ENCODE data around the gene SLC66A3.
"Not testable (repeated sequence)": the region's sequence is repeated elsewhere in the genome, so short reads cannot be mapped to it uniquely, and the experiment has no call there.

SLC66A3 gene

DNA sequence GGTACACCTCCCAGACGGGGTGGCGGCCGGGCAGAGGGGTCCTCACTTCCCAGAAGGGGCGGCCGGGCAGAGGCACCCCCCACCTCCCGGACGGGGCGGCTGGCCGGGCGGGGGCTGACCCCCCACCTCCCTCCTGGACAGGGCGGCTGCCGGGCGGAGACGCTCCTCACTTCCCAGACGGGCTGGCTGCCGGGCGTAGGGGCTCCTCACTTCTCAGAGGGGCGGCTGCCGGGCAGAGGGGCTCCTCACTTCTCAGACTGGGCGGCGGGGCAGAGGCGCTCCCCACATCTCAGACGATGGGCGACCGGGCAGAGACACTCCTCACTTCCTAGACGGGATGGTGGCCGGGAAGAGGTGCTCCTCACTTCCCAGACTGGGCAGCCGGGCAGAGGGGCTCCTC, 9.8 kb downstream of the SLC66A3 start:
- DNase-seq: not testable (repeated sequence)

DNA sequence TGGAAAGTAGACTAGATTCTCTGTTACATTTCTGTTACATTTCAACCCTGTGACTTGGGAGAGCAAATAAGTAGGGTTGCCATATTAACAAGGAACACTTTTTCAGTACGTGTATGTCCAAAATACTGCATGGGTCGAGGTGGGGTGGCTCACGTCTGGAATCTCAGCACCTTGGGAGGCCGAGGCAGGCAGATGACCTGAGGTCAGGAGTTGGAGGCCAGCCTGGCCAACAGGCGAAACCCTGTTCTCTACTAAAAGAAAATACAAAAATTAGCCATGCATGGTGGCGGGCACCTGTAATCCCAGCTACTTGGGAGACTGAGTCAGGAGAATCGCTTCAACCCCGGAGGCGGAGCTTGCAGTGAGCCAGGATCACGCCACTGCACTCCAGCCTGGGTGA, 11.2 kb downstream of the SLC66A3 start:
- DNase-seq: no peak

DNA sequence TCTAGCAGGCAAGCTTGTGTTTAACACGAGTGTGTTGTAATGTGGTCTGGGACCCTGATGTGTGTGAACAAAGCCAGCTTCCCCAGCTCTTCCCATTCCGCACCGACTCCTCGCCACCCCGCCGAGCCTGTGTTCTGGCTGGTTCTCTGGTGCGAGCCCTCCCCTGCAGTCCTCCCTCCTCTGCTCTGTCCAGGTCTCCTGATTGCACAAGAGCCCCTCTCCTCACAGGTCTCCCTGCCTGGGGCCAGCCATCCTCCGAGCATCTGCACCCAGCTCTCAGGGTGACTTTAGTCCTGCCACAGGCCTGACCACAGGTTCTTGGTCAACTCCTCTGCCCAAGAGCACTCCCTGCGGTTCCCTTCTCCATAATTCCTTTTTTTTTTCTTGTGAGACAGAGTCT, 13.2 kb downstream of the SLC66A3 start:
- no peak for DNase-seq

- no peak for DNase-seq
Observed at GRCh38 chr2:11169333-11169732, 14.1 kb downstream of the SLC66A3 start.

DNA sequence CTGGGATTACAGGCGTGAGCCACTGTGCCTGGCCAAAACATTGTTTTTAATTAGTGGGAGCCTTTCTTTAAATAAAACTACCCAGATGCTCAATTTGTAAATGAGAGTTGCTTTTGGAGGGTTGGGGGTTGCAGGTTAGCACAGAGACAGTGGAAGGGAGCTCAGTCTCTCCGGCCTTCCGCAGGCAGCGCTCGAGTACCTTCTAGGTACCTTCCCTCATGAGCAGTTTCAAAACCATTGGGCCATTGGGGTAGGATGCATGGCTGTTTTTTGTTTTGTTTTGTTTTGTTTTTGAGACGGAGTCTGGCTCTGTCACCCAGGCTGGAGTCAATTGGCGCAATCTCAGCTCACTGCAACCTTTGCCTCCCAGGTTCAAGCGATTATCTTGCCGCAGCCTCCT, 19.0 kb downstream of the SLC66A3 start:
- no peak for DNase-seq

- no peak for DNase-seq
Observed at GRCh38 chr2:11175293-11175795, 20.1 kb downstream of the SLC66A3 start.

GRCh38 chr2:11177871-11178690, 22.8 kb downstream of the SLC66A3 start:
- DNase-seq: no peak

- DNase-seq: no peak
Observed at GRCh38 chr2:11179196-11179595, 23.9 kb downstream of the SLC66A3 start.

- DNase-seq: no peak
Observed at GRCh38 chr2:11179899-11180298, 24.6 kb downstream of the SLC66A3 start.

DNA sequence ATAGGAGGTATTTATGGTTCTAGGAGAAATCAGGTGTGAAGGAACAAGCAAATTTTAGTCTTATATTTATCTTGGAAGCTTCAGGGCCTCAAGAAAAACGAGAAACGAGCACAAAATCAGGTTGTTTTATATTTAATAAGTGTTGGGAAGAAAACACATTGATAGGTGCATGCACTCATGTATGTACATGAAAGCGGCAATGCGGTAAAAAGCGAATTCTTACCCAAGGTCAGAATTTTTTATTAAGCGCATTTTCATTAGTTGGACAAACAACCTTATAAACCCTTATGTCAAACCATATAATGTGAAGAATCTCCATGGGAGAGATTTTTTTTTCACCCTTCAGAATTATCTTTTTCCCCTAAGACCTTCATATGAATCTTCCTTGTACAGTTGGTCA, 25.4 kb downstream of the SLC66A3 start:
- DNase-seq: no peak

GRCh38 chr2:11182951-11183350, 27.7 kb downstream of the SLC66A3 start:
- no peak for DNase-seq

GRCh38 chr2:11186145-11186544, 30.9 kb downstream of the SLC66A3 start:
- DNase-seq: no peak

GRCh38 chr2:11187083-11187619, 31.9 kb downstream of the SLC66A3 start:
- no peak for DNase-seq

GRCh38 chr2:11187731-11188130, 32.5 kb downstream of the SLC66A3 start:
- DNase-seq: no peak

DNA sequence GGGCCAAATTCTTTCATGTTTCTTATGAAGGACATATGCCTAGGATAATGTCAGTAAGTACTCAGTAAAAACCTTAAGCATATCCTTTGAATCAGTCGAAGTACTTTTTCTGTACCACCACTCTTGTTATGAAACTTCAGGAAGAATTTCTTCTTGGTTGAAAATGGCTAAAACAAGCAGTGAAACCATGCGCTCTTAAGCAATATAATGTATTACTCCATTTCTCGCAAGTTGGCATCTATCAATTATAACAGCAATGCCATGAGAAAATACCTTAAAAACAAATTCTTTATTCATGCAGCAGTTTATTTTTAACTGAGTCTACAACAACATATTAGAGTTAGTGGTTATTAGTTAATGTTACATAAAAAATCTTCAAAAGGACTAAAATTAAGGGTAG, 41.0 kb downstream of the SLC66A3 start:
- no peak for DNase-seq

GRCh38 chr2:11200651-11201050, 45.4 kb downstream of the SLC66A3 start:
- DNase-seq: no peak

DNA sequence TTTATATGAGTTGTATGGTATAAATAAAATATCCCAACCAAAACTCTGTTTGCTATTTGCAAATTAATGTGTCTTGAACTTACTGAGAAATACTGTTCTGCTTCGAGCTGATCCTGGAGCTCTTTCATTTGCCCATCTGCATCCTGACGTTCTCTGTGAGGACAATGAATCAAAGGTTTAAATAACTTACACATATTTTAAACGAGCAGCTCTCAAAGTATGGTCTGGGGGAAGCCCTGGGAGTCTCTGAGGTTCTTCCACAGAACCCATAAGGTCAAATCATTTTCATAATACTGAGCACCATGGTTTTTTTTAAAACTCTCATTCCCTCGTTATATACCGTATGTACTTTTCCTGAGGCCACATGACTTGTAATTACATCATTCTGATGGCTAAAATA, 46.7 kb downstream of the SLC66A3 start:
- DNase-seq: no peak

DNA sequence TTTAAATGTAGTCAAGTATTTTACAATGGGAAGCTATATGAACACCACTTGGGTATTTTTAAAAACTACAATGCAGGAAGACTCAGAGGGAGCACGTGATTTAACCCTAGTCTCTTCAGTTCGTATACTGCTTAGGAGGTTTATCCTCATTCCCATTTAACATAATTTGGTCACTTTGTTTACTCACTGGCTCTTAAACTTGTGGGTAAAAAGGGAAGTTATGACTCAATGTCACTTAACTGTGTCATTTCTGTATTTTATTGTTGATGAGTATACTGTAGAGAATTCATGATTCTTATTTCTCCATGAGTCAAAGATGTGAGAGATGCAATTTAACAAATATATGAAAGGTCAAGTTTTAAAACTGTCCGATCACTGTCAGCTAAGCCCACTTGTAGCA, 48.2 kb downstream of the SLC66A3 start:
- no peak for DNase-seq

- no peak for DNase-seq
Observed at GRCh38 chr2:11208083-11208482, 52.8 kb downstream of the SLC66A3 start.

DNA sequence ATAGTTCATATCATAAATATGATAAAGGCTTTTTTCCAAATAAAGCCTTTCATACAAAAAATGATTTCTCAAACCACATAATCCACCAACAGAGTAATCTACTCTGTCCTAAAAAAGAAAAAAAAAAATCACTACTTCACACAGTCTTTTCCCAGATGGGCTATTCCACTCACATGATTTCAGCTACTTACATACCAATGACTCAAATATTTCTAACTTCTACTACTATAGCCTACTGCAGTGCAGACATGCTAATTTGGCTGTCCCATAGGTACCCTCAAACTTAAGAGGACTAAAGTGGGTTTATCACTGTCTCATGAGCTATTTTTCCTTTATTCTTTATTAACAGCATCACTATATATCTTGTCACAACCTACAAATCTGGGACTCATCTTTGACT, 57.4 kb downstream of the SLC66A3 start:
- DNase-seq: no peak

- no peak for DNase-seq
Observed at GRCh38 chr2:11213090-11213638, 57.9 kb downstream of the SLC66A3 start.

DNA sequence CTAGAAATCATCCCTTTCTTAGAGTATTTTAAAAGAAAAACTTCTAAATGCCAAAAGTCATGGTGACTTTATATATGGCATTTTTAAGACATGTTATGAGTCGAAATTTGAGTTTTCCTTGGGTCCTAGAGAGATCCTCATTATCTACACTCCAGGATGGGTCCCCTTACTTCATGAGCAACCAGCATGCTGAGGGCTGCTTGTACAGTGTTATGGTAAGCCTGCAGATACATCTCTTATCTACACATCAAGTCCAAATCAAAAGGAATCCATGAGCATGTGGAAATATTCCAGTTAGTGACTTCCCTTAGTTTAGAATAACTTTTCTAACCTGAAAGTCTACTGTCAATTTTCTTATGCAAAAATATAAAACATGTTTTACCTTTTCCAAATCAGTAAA, 58.7 kb downstream of the SLC66A3 start:
- no peak for DNase-seq

DNA sequence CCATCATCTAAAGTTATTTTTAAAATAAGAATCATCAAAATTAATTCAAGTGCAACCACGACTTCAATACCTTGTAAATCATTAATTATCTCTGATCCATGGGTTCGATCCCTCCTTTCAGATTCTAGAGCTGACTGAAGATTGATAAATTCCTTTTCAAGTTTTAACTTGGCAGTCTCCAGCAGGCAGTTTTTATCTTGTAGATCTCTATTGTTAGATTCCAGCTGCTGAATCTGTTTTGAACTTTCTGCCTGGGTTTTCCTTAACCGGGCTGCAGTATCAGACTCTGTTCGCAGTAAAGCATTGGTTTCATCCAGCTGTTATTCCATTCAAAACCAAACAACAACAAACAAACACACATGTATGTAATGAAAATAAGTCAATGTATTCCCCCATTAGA, 59.5 kb downstream of the SLC66A3 start:
- no peak for DNase-seq

- no peak for DNase-seq
Observed at GRCh38 chr2:11215407-11215806, 60.1 kb downstream of the SLC66A3 start.
